ENCODE data around the gene MEPCE.

The MEPCE gene

GRCh38 chr7:100477871-100478267 lies 48.2 kb downstream of the MEPCE start:
- TF ChIP-seq EZH2phosphoT487 (IDR thresholded peaks at IDR 0.05; ENCODE audit: low read length) (no peak), CTCF (IDR thresholded peaks at IDR 0.05; ENCODE audit: low read length) (no peak), EZH2 (optimal IDR thresholded peaks at IDR 0.05; ENCODE audit: low read depth, low read length) (no peak)
- Histone ChIP-seq H3K27ac (ENCODE audit: low read length) (no peak overlapping the region), H3K4me3 (ENCODE audit: low read length) (peak overlapping the region; percentile 92), H3K4me2 (ENCODE audit: low read depth, low read length) (peak overlapping the region; percentile 61), H3K4me1 (ENCODE audit: low read length) (peaks cover 11% of the 10 kb centered on the region), H3K36me3 (replicated peaks; ENCODE audit: insufficient read depth, low read length) (no peaks in the 10 kb centered on the region), H2AFZ (ENCODE audit: low read length) (no peak overlapping the region), H3K9me2 (replicated peaks; ENCODE audit: insufficient read depth, low read length) (no peaks in the 10 kb centered on the region), H3K9ac (ENCODE audit: low read length) (peak overlapping the region; percentile 78; the same call in 1 of the 2 replicates), H3F3A (ENCODE audit: insufficient read depth, low read length) (peaks cover 3% of the 10 kb centered on the region; the same call in 1 of the 2 replicates), H4K20me1 (ENCODE audit: insufficient read depth, low read length) (no peaks in the 10 kb centered on the region), H3K79me2 (ENCODE audit: low read length) (peaks cover 40% of the 10 kb centered on the region), H3K9me3 (replicated peaks; ENCODE audit: insufficient read depth, low read length) (no peaks in the 10 kb centered on the region), H3K27me3 (replicated peaks; ENCODE audit: insufficient read depth, low read length) (no peaks in the 10 kb centered on the region)
- DNase-seq: no peak

- peak within 1 kb of the TSS; percentile 92 for H3K4me3 ChIP-seq (ENCODE audit: low read length)
- no peaks in the 10 kb centered on the region for H3K36me3 ChIP-seq (replicated peaks; ENCODE audit: insufficient read depth, low read length)
- H3K4me1 ChIP-seq (ENCODE audit: low read length): peaks cover 11% of the 10 kb centered on the region
- peaks cover 3% of the 10 kb centered on the region; the same call in 1 of the 2 replicates for H3F3A ChIP-seq (ENCODE audit: insufficient read depth, low read length)
- TF ChIP-seq EZH2phosphoT487 (IDR thresholded peaks at IDR 0.05; ENCODE audit: low read length) (no peak), EZH2 (optimal IDR thresholded peaks at IDR 0.05; ENCODE audit: low read depth, low read length) (no peak), CTCF (IDR thresholded peaks at IDR 0.05; ENCODE audit: low read length) (no peak)
- no peaks in the 10 kb centered on the region for H3K9me3 ChIP-seq (replicated peaks; ENCODE audit: insufficient read depth, low read length)
- H3K27ac ChIP-seq (ENCODE audit: low read length): peak within 1 kb of the TSS; percentile 18; the same call in 1 of the 2 replicates
- H3K79me2 ChIP-seq (ENCODE audit: low read length): peaks cover 40% of the 10 kb centered on the region
- H2AFZ ChIP-seq (ENCODE audit: low read length): peak within 1 kb of the TSS; percentile 36
- H3K27me3 ChIP-seq (replicated peaks; ENCODE audit: insufficient read depth, low read length): peaks cover 4% of the 10 kb centered on the region; the same call in 1 of the 2 replicates
- no peaks in the 10 kb centered on the region for H4K20me1 ChIP-seq (ENCODE audit: insufficient read depth, low read length)
- H3K9me2 ChIP-seq (replicated peaks; ENCODE audit: insufficient read depth, low read length): no peaks in the 10 kb centered on the region
- DNase-seq: peak; percentile 91
- peak within 1 kb of the TSS; percentile 61 for H3K4me2 ChIP-seq (ENCODE audit: low read depth, low read length)
- peak within 1 kb of the TSS; percentile 78 for H3K9ac ChIP-seq (ENCODE audit: low read length)
Observed at GRCh38 chr7:100478958-100479660, 49.5 kb downstream of the MEPCE start, which contains the start of gene TSC22D4. Gene TSC22D4 (minus strand): TSS chr7:100479214. CDS start chr7:100478038, 1,176 bp downstream.

- peaks cover 3% of the 10 kb centered on the region; the same call in 1 of the 2 replicates for H3F3A ChIP-seq (ENCODE audit: insufficient read depth, low read length)
- H3K9me2 ChIP-seq (replicated peaks; ENCODE audit: insufficient read depth, low read length): no peaks in the 10 kb centered on the region
- no peak for DNase-seq
- no peak overlapping the region for H3K4me2 ChIP-seq (ENCODE audit: low read depth, low read length)
- H3K27me3 ChIP-seq (replicated peaks; ENCODE audit: insufficient read depth, low read length): peaks cover 27% of the 10 kb centered on the region
- H3K9me3 ChIP-seq (replicated peaks; ENCODE audit: insufficient read depth, low read length): no peaks in the 10 kb centered on the region
- no peak overlapping the region for H2AFZ ChIP-seq (ENCODE audit: low read length)
- H4K20me1 ChIP-seq (ENCODE audit: insufficient read depth, low read length): no peaks in the 10 kb centered on the region
- H3K27ac ChIP-seq (ENCODE audit: low read length): no peak overlapping the region
- TF ChIP-seq CTCF (IDR thresholded peaks at IDR 0.05; ENCODE audit: low read length): no peak
- TF ChIP-seq EZH2 (optimal IDR thresholded peaks at IDR 0.05; ENCODE audit: low read depth, low read length): no peak
- no peak for TF ChIP-seq EZH2phosphoT487 (IDR thresholded peaks at IDR 0.05; ENCODE audit: low read length)
- no peak overlapping the region for H3K9ac ChIP-seq (ENCODE audit: low read length)
- peaks cover 26% of the 10 kb centered on the region for H3K79me2 ChIP-seq (ENCODE audit: low read length)
- no peak overlapping the region for H3K4me3 ChIP-seq (ENCODE audit: low read length)
- peaks cover 11% of the 10 kb centered on the region for H3K4me1 ChIP-seq (ENCODE audit: low read length)
- H3K36me3 ChIP-seq (replicated peaks; ENCODE audit: insufficient read depth, low read length): no peaks in the 10 kb centered on the region
Observed at GRCh38 chr7:100481466-100481865, 51.8 kb downstream of the MEPCE start.
